ENCODE measurements around the gene WDPCP.

WDPCP gene

DNA sequence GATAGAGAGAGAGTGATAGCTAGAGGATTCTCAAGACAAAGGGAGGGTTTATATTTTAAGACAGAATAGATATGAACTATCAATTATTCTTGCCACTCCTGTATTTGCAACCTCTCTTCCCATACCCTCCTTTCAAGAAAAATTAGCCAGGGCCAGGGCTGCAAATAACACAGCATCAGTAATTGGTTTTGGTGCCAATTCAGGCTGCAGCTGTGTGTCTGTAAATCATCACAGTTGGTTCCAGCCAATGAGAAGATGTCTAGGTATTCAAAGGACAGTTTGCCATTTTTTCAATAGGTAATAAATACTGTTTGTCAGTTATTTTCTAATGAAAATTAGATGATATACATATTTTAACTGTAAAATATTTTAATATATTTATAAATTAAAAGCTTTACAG, 73.5 kb downstream of the WDPCP start:
- no peak for TF ChIP-seq CTCF (IDR thresholded peaks at IDR 0.05; ENCODE audit: borderline replicate concordance, control extremely low read depth, extremely low read depth, insufficient read depth, missing control alignments)
- in situ Hi-C loops (cut with MboI; ENCODE audit: low sequenced_read_pairs, unreplicated experiment), result no loop called here
- no peak for DNase-seq (ENCODE audit: low spot score)

DNA sequence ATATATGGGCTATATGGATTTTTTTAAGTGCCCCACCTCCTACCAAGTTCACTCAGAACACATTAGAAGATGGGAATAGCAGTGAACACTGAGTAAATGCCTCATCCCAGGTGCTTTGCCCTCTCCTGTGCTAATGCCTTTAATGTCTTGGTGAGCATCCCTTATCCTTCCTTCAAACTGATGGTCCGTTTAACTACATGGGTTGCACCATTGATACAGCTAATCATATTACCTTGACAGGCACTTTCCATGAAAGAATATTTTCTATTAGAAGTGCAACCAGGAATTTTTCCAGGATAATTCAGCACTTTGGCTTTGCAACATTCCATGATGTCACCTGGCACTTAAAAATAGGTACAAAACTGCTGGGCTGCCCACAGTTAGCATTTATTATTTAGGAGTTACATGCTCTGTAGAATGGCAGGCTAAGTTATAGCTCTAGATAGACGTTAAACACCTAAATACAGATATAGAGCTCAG, 74.0 kb downstream of the WDPCP start:
- in situ Hi-C loops (cut with MboI; ENCODE audit: low sequenced_read_pairs, unreplicated experiment), result no loop called here
- DNase-seq (ENCODE audit: low spot score), result no peak
- no peak for TF ChIP-seq CTCF (IDR thresholded peaks at IDR 0.05; ENCODE audit: borderline replicate concordance, control extremely low read depth, extremely low read depth, insufficient read depth, missing control alignments)

DNA sequence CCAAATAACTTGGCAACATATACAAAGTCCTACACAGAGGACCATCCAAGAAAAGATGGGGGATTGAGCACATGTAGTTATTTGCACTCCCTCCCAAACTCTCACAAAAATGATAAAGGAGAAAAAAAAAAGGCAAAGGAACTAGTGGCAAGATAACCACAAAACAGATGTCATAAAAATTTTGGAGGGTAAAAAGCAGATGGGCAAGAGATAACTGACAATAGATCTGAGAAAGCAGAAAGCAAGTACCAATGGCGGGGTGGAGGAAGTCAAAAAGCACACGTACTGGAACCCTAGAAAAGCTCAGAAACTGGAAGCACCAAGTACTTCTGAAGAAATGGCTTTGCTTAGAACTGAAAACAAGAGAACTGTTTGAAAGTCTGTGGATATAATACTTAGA, 82.0 kb downstream of the WDPCP start:
- TF ChIP-seq CTCF (IDR thresholded peaks at IDR 0.05; ENCODE audit: borderline replicate concordance, control extremely low read depth, extremely low read depth, insufficient read depth, missing control alignments), result no peak
- in situ Hi-C loops (cut with MboI; ENCODE audit: low sequenced_read_pairs, unreplicated experiment), result no loop called here
- no peak for DNase-seq (ENCODE audit: low spot score)

DNA sequence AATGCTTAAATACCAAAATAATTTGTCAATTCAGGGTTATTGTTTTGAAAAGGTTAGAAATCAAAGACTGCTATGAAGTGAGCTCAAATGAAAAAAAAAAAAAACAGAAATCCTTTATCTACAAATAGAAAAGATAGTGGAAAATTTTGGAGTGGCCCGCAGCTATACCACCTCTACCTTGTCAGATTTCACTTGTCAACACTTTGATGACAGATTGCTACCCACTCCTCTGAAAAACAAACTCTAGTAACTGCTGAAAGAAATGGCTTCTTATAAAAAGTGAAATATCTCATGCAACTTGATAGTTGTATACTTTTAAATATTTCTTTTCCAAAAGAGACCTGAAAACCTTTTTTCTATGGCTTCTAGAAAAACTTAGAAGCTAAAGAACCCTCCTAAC, 84.5 kb downstream of the WDPCP start:
- in situ Hi-C loops (cut with MboI; ENCODE audit: low sequenced_read_pairs, unreplicated experiment), result no loop called here
- no peak for TF ChIP-seq CTCF (IDR thresholded peaks at IDR 0.05; ENCODE audit: borderline replicate concordance, control extremely low read depth, extremely low read depth, insufficient read depth, missing control alignments)

GRCh38 chr2:63500398-63500797, 87.9 kb downstream of the WDPCP start:
- no peak for TF ChIP-seq CTCF (IDR thresholded peaks at IDR 0.05; ENCODE audit: borderline replicate concordance, control extremely low read depth, extremely low read depth, insufficient read depth, missing control alignments)
- in situ Hi-C loops (cut with MboI; ENCODE audit: low sequenced_read_pairs, unreplicated experiment), result no loop called here
- DNase-seq (ENCODE audit: low spot score), result no peak

More for the DNA sequence above, 84.5 kb downstream of the WDPCP start:
- DNase-seq (ENCODE audit: low spot score), result no peak

GRCh38 chr2:63497576-63497975, 90.7 kb downstream of the WDPCP start:
- no peak for DNase-seq (ENCODE audit: low spot score)
- in situ Hi-C loops (cut with MboI; ENCODE audit: low sequenced_read_pairs, unreplicated experiment), result loop anchor here (25.0 kb wide), 1 partner anchor 710 kb away; no protein-coding TSS in a partner anchor
- no peak for TF ChIP-seq CTCF (IDR thresholded peaks at IDR 0.05; ENCODE audit: borderline replicate concordance, control extremely low read depth, extremely low read depth, insufficient read depth, missing control alignments)

DNA sequence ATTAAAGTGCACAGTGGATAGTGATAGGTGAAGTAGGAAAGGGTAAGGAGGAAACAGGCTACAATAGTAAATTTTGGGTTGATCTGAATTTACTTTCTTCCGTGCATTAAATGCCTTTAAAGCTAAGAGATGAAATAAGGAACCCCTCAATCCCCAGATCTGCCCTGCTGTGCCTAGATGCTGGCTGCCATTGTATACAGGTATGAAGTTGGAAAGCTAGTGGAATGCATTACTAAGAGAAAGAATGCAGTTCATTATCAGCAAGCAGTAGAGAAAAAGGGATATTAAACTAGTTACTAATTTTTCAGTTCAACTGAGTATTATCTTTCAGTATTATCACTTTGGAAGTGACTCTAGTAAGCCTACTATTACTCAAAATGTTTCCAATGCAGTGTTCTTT, 93.3 kb downstream of the WDPCP start:
- TF ChIP-seq CTCF (IDR thresholded peaks at IDR 0.05; ENCODE audit: borderline replicate concordance, control extremely low read depth, extremely low read depth, insufficient read depth, missing control alignments), result no peak
- in situ Hi-C loops (cut with MboI; ENCODE audit: low sequenced_read_pairs, unreplicated experiment), result loop anchor here (25.0 kb wide), 1 partner anchor 708 kb away; no protein-coding TSS in a partner anchor
- no peak for DNase-seq (ENCODE audit: low spot score)
